Nephron progenitor cell (in vitro differentiated cells): ENCODE data around the gene NDUFA12.

Source experiments
- DNase-seq: peaks from one replicate; pipeline ENCODE4 v3.0.0; 2021
- H3K27ac Mint-ChIP-seq: 2 replicates; pipeline ENCODE4 v1.8.0; 2021; ENCODE audit warnings: mild to moderate bottlenecking, moderate library complexity, mixed read lengths
- H3K27me3 Mint-ChIP-seq: 2 replicates; pipeline ENCODE4 v1.8.0; 2021; ENCODE audit warnings: mild to moderate bottlenecking, low read depth, mixed read lengths; ENCODE audit not compliant: poor library complexity
- H3K36me3 Mint-ChIP-seq: 2 replicates; pipeline ENCODE4 v1.8.0; 2021; ENCODE audit warnings: low read depth, mixed read lengths
- H3K4me1 Mint-ChIP-seq: 2 replicates; pipeline ENCODE4 v1.8.0; 2021; ENCODE audit warnings: mixed read lengths
- H3K4me3 Mint-ChIP-seq: 2 replicates; pipeline ENCODE4 v1.8.0; 2021; ENCODE audit warnings: mild to moderate bottlenecking, moderate library complexity, mixed read lengths
- H3K9me3 Mint-ChIP-seq: 2 replicates; pipeline ENCODE4 v1.8.0; 2021; ENCODE audit warnings: mild to moderate bottlenecking, moderate library complexity, mixed read lengths
- TF ChIP-seq, protein P1 (sequence below): fragments of 200-600 bp; sonication (generic); IDR thresholded peaks from 2 replicates; pipeline ENCODE4 v1.5.0; 2021; ENCODE audit warnings: antibody characterized with exemption

The NDUFA12 gene

DNA sequence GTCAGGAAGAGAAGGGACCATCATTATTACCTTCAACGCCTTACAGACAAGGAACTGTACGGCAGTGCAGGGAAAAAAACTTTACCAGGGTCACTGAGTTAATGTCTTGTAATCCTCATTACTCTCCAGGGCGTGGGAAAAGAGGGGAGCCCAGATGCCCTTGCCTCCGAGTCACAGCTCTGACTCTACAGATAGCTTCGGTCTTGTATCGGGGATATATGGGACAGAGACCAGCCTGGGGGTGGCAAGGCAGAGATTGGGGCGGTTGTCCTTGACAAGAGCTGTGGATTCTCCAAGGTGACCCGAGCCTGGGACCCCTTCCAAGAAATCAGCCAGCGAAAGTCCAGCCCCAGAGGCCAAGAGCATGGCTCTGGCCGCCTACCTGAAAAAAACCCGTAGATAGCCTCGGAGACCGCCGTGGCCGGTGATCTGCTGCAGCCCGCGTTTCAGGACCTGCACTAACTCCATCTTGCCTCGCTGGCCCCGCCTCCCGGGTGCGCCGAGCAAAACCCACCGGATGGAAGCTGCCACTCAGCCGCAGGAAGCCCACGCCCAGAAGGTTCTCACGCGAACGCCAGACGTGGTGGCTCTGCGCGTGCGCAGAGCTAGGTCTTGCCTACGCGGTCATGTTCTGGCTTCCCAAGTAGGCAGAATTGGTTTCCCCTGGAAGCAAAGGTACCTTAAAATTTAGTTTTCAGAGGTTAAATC lies at the start of gene NDUFA12:
Gene NDUFA12, minus strand, starts transcription at position 485 of the 708 bp plus-strand sequence. Its CDS starts 17 bp downstream, at position 468.
- peak within 1 kb of the TSS; percentile 97 for H3K4me3 Mint-ChIP-seq
- H3K9me3 Mint-ChIP-seq: peaks cover 41% of the 10 kb centered on the region
- peak within 1 kb of the TSS; percentile 90 for H3K27ac Mint-ChIP-seq
- TF ChIP-seq, protein P1, sequence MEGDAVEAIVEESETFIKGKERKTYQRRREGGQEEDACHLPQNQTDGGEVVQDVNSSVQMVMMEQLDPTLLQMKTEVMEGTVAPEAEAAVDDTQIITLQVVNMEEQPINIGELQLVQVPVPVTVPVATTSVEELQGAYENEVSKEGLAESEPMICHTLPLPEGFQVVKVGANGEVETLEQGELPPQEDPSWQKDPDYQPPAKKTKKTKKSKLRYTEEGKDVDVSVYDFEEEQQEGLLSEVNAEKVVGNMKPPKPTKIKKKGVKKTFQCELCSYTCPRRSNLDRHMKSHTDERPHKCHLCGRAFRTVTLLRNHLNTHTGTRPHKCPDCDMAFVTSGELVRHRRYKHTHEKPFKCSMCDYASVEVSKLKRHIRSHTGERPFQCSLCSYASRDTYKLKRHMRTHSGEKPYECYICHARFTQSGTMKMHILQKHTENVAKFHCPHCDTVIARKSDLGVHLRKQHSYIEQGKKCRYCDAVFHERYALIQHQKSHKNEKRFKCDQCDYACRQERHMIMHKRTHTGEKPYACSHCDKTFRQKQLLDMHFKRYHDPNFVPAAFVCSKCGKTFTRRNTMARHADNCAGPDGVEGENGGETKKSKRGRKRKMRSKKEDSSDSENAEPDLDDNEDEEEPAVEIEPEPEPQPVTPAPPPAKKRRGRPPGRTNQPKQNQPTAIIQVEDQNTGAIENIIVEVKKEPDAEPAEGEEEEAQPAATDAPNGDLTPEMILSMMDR: no peak
- peaks cover 24% of the 10 kb centered on the region for H3K4me1 Mint-ChIP-seq
- peaks cover 5% of the 10 kb centered on the region for H3K27me3 Mint-ChIP-seq
- DNase-seq: peak; percentile 95
- H3K36me3 Mint-ChIP-seq: peaks cover 51% of the 10 kb centered on the region

DNA sequence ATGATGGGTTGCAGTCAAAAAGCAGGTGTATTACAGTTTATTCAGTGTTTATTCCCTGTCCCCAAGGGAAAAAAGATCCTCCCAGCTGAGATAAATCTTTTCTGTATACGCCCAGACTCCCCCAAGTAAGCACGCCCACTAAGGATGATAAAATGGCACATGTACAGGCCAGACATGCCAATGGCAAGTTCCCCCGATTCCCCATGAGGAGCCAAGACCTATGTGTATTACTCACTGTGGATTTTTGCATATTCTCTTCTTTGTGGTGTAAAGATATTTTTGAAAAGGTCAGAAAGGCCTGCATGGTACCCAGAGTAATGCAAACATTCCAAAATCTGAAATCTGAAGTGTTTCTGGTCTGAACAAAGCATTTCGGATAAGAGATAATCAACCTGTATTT lies 47.7 kb upstream of the NDUFA12 start:
- Mint-ChIP-seq H3K27ac (no peak overlapping the region), H3K9me3 (no peaks in the 10 kb centered on the region), H3K4me1 (no peaks in the 10 kb centered on the region), H3K27me3 (no peaks in the 10 kb centered on the region), H3K4me3 (no peak overlapping the region), H3K36me3 (peaks cover 37% of the 10 kb centered on the region)
- TF ChIP-seq, protein P1: no peak
- no peak for DNase-seq

DNA sequence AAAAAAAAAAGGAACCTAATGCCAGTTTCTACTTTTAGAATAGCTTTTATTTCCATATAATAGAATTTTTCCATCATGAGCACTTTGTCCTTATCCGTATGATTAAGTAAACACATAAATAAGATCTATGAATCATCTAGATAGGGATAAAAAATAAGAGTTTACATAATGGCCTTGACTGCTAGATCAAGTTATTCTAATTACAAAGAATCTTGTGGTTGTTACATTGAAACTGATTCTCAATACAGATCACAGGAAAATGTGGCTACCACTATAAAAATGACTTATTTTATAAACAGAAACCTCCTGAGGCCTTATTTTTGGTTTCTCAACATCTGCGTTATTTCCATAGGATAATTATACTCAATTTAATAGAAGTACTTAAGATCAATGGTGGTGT lies 34.4 kb upstream of the NDUFA12 start:
- Mint-ChIP-seq H3K27ac (no peak overlapping the region), H3K4me1 (no peaks in the 10 kb centered on the region), H3K4me3 (no peak overlapping the region), H3K9me3 (no peaks in the 10 kb centered on the region), H3K27me3 (no peaks in the 10 kb centered on the region), H3K36me3 (peaks cover 39% of the 10 kb centered on the region)
- no peak for DNase-seq
- TF ChIP-seq, protein P1: no peak

DNA sequence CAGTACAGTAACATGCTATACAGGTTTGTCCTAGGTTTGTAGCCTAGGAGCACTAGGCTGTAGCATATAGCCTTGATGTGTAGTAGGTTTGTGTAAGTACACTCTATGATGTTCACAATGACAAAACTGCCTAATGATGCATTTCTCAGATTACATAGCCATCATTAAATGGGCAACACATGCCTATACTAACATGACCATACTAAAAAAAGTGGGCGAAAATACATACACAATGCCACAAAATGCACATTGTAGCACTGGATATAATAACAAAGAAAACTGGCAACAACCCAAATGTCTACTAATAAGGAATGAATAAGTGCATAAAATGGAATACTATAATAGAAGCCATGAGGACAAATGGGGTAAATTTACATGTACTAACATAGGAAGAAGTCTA lies 31.3 kb upstream of the NDUFA12 start:
- no peak overlapping the region for H3K27ac Mint-ChIP-seq
- no peaks in the 10 kb centered on the region for H3K9me3 Mint-ChIP-seq
- H3K4me3 Mint-ChIP-seq: no peak overlapping the region
- peaks cover 34% of the 10 kb centered on the region for H3K36me3 Mint-ChIP-seq
- H3K27me3 Mint-ChIP-seq: no peaks in the 10 kb centered on the region
- DNase-seq: no peak
- H3K4me1 Mint-ChIP-seq: no peaks in the 10 kb centered on the region
- TF ChIP-seq, protein P1: no peak

DNA sequence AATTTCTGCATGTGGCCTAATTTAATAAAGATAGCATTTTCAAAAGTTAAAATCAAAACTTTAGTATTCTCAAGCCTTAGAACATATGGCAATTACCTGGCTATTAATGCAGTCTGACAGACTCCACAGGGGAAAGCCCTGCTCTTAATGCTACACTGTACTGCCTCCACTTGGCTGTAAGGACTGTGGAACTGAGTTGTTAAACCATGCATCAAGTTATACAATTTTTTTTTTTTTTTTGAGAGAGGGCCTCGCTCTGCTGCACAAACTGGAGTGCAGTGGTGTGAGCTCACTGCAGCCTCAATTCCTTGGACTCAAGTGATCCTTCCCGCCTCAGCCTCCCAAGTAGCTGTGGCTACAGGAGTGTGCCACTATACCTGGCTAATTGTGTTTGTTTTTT lies 19.0 kb upstream of the NDUFA12 start:
- TF ChIP-seq, protein P1: no peak
- H3K27ac Mint-ChIP-seq: peak overlapping the region; percentile 84
- H3K27me3 Mint-ChIP-seq: no peaks in the 10 kb centered on the region
- H3K9me3 Mint-ChIP-seq: no peaks in the 10 kb centered on the region
- DNase-seq: no peak
- no peaks in the 10 kb centered on the region for H3K4me1 Mint-ChIP-seq
- peaks cover 30% of the 10 kb centered on the region for H3K36me3 Mint-ChIP-seq
- no peak overlapping the region for H3K4me3 Mint-ChIP-seq

DNA sequence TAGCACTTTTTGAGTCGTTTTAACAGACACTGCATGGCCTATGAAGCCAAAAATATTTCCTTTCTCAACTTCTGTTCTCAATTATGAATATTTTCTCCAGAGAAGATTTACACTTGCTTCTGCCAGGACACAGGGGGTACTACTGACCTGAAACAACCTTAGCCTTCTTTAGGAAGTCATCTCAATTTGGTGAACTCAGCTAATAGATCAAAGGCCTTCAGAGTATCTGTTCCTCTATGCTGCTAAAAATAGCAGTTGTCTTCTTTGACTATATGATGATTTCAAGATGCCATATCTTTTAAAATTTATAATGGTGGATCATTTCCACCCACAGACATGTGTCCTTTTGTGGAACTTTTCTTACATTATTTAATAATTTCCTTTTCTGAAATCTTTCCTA lies 14.0 kb upstream of the NDUFA12 start:
- Mint-ChIP-seq H3K4me1 (no peaks in the 10 kb centered on the region), H3K27me3 (peaks cover 4% of the 10 kb centered on the region), H3K36me3 (peaks cover 27% of the 10 kb centered on the region), H3K9me3 (peaks cover 11% of the 10 kb centered on the region), H3K27ac (no peak overlapping the region), H3K4me3 (no peak overlapping the region)
- no peak for DNase-seq
- TF ChIP-seq, protein P1: no peak
